ENCODE measurements around the gene ATRIP.
"Not testable (repeated sequence)": the region's sequence is repeated elsewhere in the genome, so short reads cannot be mapped to it uniquely, and the experiment has no call there.

Gene ATRIP

DNA sequence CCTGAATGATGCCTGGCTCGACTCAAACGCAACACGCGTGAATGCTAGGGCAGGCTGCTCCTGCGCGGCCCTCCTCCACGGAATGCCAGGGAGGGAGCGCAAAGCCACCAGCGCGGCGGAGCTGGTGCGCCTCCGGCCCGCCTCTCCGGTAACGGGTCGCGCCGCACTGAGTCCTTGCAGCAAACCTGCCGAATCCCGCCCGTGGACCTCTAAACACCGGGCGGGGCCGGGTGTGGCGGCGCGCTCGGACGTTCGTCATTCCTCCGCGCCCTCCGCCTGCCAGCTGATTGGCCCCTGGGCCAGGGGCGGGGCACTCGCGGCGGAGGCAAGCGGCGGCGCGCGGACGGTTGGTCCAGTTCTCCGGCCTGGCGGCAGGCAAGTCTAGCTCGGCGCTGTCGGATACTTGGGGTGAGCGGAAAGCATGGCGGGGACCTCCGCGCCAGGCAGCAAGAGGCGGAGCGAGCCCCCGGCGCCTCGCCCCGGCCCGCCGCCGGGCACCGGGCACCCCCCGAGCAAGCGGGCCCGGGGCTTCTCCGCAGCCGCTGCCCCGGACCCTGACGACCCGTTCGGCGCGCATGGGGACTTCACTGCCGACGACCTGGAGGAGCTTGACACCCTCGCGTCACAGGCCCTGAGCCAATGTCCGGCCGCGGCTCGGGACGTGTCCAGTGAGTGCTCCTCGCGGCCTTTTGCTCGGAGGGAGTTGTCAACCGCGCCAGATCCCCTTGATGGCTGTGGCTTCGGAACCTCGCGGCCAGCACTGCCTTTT lies at the start of gene ATRIP:
Gene ATRIP, plus strand, starts transcription at position 313 of the 769 bp plus-strand sequence. Its CDS starts 109 bp downstream, at position 422.
- peak; percentile 79 for DNase-seq (ENCODE audit: low spot score)

DNA sequence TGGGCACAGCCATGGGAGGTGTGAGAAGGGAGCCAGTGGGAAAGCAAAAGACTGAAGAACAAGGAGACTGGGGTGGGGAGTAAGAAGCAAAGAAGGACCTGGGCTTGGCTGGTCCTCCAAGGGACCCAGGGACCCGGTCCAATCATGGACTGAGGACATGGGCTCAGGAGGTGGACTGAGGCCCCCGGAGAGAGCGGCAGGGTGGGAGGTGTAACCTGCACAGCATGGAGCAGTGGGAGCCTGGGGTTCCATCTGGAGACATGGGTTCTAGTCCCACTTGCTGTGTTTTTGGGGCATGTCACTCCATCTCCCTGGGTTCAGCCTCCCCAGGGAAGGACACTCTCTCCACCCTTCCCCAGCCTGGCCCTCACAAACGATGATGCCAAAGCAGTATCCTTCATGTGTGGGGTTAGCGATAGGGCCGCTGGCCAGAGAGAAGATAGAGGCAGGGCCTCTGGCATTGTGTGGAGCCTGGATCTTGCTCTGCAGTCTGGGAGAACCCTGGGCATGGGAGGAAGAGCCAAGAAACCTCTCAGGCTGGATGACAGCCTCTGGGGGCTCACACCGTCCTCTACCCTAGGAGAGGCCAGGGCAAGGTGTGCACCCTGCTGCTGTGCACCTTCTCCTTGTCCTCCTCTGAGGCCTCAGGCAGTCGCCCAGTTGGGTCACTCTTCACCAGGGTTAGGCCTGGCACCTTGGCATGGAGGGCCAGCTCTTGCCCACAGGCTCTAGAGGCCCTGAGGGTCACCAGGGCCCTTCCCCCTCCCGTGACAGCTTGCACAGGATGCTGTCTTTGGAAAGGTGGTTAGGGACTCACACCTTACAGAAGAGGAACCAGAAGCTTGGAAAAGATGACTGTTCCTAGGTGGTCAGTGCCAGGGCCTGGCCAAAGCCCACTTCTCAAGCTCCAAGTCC lies 48.5 kb upstream of the ATRIP start:
- DNase-seq (ENCODE audit: low spot score), result no peak

GRCh38 chr3:48398701-48399386 lies 47.7 kb upstream of the ATRIP start:
- no peak for DNase-seq (ENCODE audit: low spot score)

DNA sequence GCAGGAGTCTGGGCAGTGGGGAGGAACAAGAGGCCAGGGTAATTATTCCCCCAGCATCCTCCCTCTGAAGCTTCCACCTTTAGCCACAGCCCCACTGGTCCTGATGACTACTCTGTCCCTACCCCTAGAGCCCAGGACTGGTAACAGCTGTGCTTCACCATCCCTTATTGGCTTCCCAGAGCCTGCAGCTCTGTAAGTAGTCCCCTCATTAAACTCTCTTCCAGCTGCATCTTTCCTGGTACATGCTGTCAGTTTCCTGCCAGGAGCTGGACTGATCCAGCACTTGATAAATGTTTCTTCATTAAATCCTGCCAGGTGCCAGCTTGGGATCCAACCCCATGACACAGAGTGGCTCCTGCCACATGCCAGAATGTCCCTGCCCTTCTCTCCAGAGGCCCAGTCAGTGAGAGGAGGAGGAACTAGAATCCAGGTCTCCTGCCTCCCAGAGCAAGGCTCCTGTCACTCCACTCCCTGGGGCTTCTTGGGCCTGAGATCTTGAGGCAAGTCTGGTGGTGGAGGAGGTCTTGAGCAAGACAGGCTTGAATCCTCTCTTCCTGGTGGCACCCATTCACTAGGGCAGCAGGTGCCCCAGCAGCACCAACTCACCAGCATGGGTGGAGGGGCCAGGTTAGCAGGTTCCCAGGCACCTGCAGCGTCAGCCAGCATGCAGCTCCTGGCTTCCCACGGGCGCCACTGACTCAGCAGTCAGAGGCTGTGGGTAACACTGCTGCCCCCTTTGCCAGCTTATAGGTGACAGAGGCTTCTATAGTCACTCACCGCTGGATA lies 47.0 kb upstream of the ATRIP start:
- DNase-seq (ENCODE audit: low spot score), result no peak

DNA sequence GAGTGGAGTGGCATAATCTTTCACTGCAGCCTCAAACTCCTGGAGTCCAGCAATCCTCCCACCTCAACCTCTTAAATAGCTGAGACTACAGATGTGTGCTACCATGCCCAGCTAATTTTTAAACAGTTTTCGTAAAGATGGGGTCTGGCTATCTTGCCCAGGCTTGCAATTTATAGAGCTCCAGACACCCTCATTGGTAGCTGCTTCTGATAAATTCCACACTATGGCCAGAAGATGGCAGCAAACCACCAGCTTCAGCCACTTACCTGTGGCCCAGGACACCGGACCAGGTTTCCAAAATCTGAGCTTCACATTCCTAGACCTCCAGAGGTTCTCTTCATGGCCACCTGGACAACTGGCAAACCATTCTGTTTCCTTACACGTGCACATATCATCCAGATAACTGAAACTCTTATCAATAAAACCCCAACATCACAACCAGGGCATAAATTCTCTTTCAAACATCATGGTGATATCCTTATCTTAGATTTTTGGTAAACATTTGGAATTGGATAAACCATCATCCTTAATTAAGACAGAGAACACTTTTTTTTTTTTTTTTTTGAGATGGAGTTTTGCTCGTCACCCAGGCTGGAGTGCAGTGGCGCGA lies 45.6 kb upstream of the ATRIP start:
- peak; percentile 74 for DNase-seq (ENCODE audit: low spot score)

DNA sequence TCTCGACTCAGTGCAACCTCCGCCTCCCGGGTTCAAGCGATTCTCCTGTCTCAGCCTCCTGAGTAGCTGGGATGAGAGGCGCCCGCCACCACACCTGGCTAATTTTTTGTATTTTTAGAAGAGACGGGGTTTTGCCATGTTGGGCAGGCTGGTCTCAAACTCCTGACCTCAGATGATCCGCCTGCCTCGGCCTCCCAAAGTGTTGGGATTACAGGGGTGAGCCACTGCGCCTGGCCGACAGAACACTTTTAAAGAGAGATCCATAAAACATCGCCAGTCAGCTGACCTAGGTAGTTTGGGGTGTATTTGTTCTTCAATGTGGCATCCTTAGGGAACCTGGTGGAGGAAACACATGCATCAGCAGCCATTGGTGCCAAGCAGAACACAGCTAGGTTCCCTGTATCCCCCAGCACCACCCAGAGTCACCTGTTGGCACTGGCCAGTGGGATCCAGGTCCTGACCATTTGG lies 45.1 kb upstream of the ATRIP start:
- not testable (repeated sequence) for DNase-seq (ENCODE audit: low spot score)

- DNase-seq (ENCODE audit: low spot score), result no peak
Measured at GRCh38 chr3:48402281-48402732, 44.2 kb upstream of the ATRIP start.

GRCh38 chr3:48402907-48403306 lies 43.6 kb upstream of the ATRIP start:
- DNase-seq (ENCODE audit: low spot score), result no peak

GRCh38 chr3:48403533-48404439 lies 42.8 kb upstream of the ATRIP start:
- no peak for DNase-seq (ENCODE audit: low spot score)

DNA sequence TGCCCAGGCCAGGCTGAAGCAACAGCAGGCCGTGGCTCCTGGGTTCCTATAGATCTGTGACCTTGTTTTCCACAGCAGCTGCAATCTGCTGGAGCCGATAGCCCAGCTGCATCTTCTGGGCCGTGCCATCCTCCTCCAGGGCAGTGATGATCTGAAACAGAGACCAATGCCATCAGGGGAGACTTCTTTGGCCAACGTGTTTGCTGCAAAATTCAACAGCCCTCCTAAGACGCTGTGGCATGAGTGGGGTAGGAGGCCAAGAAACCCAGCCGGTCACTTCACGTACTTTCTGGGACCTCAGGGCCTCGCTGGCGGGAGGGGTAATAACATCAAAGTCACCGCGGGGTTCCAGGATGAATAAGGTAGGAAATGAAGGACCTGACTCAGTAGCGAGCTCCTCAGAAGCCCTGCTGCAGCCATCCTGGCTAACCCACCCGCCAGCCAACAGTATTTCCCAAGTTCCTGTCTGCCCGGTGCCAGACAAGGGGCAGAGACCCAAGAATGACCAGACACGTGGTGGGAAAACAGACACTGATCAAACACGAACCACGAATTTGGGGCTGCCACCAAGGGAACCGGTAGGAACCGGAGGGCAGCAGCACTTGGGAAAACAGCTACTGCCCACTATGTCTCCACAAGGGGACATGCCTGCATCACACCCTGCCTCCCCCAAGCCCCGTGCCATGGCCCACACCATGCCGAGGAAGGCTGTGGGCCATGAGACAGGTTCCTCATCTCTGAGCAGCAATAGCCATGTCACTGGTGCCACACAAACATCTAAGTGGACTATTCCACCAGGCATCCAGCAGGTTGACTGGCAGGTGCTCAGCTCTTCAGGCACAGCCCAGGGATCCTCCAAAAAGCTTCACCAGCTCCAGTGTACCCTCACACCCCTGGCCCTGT lies 41.8 kb upstream of the ATRIP start:
- DNase-seq (ENCODE audit: low spot score), result no peak

- DNase-seq (ENCODE audit: low spot score), result no peak
Measured at GRCh38 chr3:48405343-48405881, 41.1 kb upstream of the ATRIP start.

GRCh38 chr3:48405971-48406370 lies 40.6 kb upstream of the ATRIP start:
- no peak for DNase-seq (ENCODE audit: low spot score)

GRCh38 chr3:48406443-48407431 lies 39.8 kb upstream of the ATRIP start:
- no peak for DNase-seq (ENCODE audit: low spot score)

GRCh38 chr3:48407542-48408099 lies 38.9 kb upstream of the ATRIP start:
- DNase-seq (ENCODE audit: low spot score), result no peak

GRCh38 chr3:48408823-48409281 lies 37.7 kb upstream of the ATRIP start:
- DNase-seq (ENCODE audit: low spot score), result no peak

DNA sequence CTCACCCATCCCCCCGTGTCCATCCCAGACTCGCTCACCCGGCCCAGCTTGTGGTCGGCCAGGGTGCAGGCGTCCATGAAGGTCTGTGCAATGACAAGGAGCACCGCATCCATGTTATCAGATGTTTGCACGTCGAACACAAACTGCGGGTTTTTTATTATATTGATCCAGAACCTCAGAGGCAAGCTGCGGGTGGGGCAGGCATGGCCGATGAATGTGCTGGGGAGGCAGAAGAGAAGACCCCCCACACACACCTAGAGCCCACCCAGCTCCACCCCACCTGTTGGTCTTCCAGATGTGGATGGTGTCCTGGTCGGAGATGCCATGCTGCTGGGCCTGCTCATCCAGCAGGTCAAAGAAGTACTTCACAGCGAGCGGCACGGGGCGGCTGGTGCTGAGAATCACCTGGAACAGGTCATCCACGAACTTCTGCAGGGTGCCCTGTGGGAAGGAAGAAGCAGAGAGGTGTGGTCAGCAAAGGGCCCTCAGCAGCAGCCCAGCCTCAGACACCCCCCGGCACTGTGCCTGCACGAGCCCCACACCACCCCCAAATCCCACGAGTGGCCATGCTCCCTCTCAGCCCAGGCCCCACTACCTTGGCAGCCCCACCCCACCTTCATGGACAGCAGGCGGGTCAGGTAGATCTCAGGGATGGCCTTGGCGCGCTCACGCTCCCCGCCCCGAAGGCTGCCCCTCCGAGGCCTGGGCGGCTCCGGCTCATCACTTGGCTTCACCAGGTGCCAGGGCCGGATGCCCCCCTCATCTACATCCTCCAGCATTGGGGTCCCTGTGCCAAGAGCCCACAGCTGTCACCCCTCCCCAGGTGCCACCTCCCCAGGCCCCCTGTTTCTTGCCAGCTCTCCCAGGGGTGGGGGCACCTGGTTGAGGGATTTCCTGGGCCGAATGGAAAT lies 37.0 kb upstream of the ATRIP start:
- no peak for DNase-seq (ENCODE audit: low spot score)

Measured in CD4-positive, alpha-beta T cell treated with Interleukin-6 at 100 ng/mL for 8 hours (primary cell).